ENCODE data around the gene SLC35G2.

DNA sequence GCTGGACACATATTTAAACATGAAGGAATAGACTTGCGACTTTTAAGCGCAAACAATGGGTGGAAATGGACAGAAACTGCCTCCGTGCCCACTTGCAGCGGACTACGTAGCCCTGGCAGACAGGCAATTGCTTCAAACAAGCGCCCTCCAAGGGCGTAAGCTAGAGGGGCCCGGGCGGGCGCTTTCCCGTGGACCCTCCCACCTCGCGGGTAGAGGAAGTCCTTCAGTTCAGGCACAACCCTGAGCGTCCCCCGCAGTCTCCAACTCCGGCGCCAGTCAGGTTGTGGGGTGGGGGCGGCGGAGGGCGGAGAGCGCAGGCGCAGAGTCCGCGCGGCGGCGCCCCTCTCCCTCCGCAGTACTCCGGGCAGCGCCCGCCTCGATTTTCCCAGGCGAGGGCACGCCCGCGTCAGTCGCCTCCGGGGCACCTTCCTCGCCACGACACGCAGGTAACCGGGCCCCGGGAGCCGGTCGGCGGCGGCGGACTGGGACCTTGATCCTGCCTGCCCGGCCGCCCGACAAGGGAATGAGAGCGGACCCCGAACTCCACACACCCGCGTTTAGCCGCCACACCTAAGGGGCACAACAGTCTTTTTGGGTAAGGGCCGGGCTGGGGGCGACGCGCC is at the start of gene SLC35G2:
- no peak for TF ChIP-seq CTCF (optimal IDR thresholded peaks at IDR 0.05 in 1 of 3, IDR thresholded peaks at IDR 0.05 in 1 of 3, conservative IDR thresholded peaks at IDR 0.05 in 1 of 3; ENCODE audit: extremely low read depth in 1 of 3, insufficient read depth in 2 of 3, low read length in 3 of 3)
- TF ChIP-seq EZH2 (IDR thresholded peaks at IDR 0.05; ENCODE audit: low read length): no peak
